IMR-90 (cell line): ENCODE data around the gene OR5T1. TPM values are rescaled to one million over a fixed set of nuclear protein-coding genes. Genes with fewer than 3 reads are reported as not detected.

Experiments used
- ATAC-seq: fragments of 200-7000 bp; cut with Tn5 transposase; 2 replicates; pipeline ENCODE4 v1.9.1; 2020; ENCODE audit warnings: low read depth, mild to moderate bottlenecking, moderate library complexity
- Bru-seq: library from RNA; stranded (reverse); fragments of 400-500 nt; gene quantifications from one replicate; lab custom pipeline; 2021; lab: Mats Ljungman, UMichigan
- BruChase-seq, 2 experiments: library from RNA; stranded (reverse); fragments of 400-500 nt; gene quantifications; one replicate each; lab custom pipeline; 2021; lab: Mats Ljungman, UMichigan
- BruUV-seq: library from RNA; stranded (reverse); fragments of 400-500 nt; replicated peaks from 2 replicates; lab custom pipeline; 2021; lab: Mats Ljungman, UMichigan
- CTCF ChIA-PET: fragments of 300-600 bp; formaldehyde crosslinking; extraction: SDS; loops from one replicate; lab custom pipeline; 2021; ENCODE audit warnings: antibody characterized with exemption; lab: Yijun Ruan, JAX
- POLR2A ChIA-PET: fragments of 300-600 bp; sonication (Branson Sonifier 250); formaldehyde crosslinking; loops from one replicate; lab custom pipeline; 2022; ENCODE audit warnings: antibody characterized with exemption; ENCODE audit not compliant: unreplicated experiment; lab: Charles Lee
- DNase-seq: peaks from one replicate; pipeline ENCODE4 v3.0.0; 2013
- H2AFZ ChIP-seq: replicated peaks from 2 replicates; pipeline ENCODE3; 2013; ENCODE audit warnings: low read length, mild to moderate bottlenecking; ENCODE audit not compliant: poor library complexity
- H2AK5ac ChIP-seq: 2 replicates; pipeline ENCODE4 v1.6.1; 2013; ENCODE audit warnings: low read depth, low read length, inconsistent platforms
- H2AK9ac ChIP-seq: replicated peaks from 2 replicates; pipeline ENCODE3; 2013; ENCODE audit warnings: mild to moderate bottlenecking, low read depth, low read length, moderate library complexity; ENCODE audit not compliant: poor library complexity
- H2BK120ac ChIP-seq: 2 replicates; pipeline ENCODE4 v1.6.1; 2013; ENCODE audit warnings: low read depth, low read length, inconsistent platforms
- H2BK15ac ChIP-seq: 3 replicates; pipeline ENCODE4 v1.6.1; 2013; ENCODE audit warnings: low read depth, low read length, inconsistent platforms
- H2BK20ac ChIP-seq: 2 replicates; pipeline ENCODE4 v1.6.1; 2013; ENCODE audit warnings: low read depth, mild to moderate bottlenecking, inconsistent platforms, low read length, moderate library complexity
- H2BK5ac ChIP-seq: 2 replicates; pipeline ENCODE4 v1.6.1; 2013; ENCODE audit warnings: mild to moderate bottlenecking, low read depth, low read length, inconsistent platforms; ENCODE audit not compliant: poor library complexity, severe bottlenecking
- H3K14ac ChIP-seq: replicated peaks from 2 replicates; pipeline ENCODE4 v1.6.1; 2013; ENCODE audit warnings: low read depth, low read length, inconsistent platforms
- H3K18ac ChIP-seq: 2 replicates; pipeline ENCODE4 v1.6.1; 2013; ENCODE audit warnings: low read depth, low read length, control low read depth
- H3K23ac ChIP-seq: 2 replicates; pipeline ENCODE4 v1.6.1; 2013; ENCODE audit warnings: low read depth, low read length, inconsistent platforms
- H3K27ac ChIP-seq: 2 replicates; pipeline ENCODE4 v1.5.1; 2013; ENCODE audit warnings: mild to moderate bottlenecking, control low read depth, low read length; ENCODE audit not compliant: insufficient read depth
- H3K27me3 ChIP-seq: 2 replicates; pipeline ENCODE4 v1.6.1; 2013; ENCODE audit warnings: low read length; ENCODE audit not compliant: control insufficient read depth, insufficient read depth
- H3K36me3 ChIP-seq: 2 replicates; pipeline ENCODE4 v1.6.1; 2013; ENCODE audit warnings: low read length, mixed read lengths; ENCODE audit not compliant: control insufficient read depth, insufficient read depth
- H3K4ac ChIP-seq: 2 replicates; pipeline ENCODE4 v1.6.1; 2013; ENCODE audit warnings: low read depth, low read length, inconsistent platforms
- H3K4me1 ChIP-seq: 2 replicates; pipeline ENCODE4 v1.6.1; 2013; ENCODE audit warnings: low read length, mixed read lengths; ENCODE audit not compliant: control insufficient read depth, insufficient read depth
- H3K4me2 ChIP-seq: 2 replicates; pipeline ENCODE4 v1.6.1; 2013; ENCODE audit warnings: low read depth, mild to moderate bottlenecking, control low read depth, low read length, moderate library complexity
- H3K4me3 ChIP-seq: 2 replicates; pipeline ENCODE4 v1.5.1; 2013; ENCODE audit warnings: low read depth, mild to moderate bottlenecking, control low read depth, low read length, moderate library complexity; ENCODE audit not compliant: insufficient read depth
- H3K56ac ChIP-seq: 2 replicates; pipeline ENCODE4 v1.6.1; 2013; ENCODE audit warnings: low read length, inconsistent platforms; ENCODE audit not compliant: insufficient read depth; ENCODE audit errors: extremely low read depth
- H3K79me1 ChIP-seq, 2 experiments: 2 replicates each; pipeline ENCODE4 v1.6.1; 2013; ENCODE audit warnings: low read length in 2 of 2, inconsistent platforms in 1 of 2, low read depth in 1 of 2
- H3K9ac ChIP-seq: 2 replicates; pipeline ENCODE4 v1.6.1; 2013; ENCODE audit warnings: low read depth, low read length, control low read depth
- H3K9me1 ChIP-seq: 2 replicates; pipeline ENCODE4 v1.6.1; 2013; ENCODE audit warnings: low read length, inconsistent platforms; ENCODE audit not compliant: insufficient read depth
- H3K9me3 ChIP-seq: 2 replicates; pipeline ENCODE4 v1.6.1; 2013; ENCODE audit warnings: low read length; ENCODE audit not compliant: control insufficient read depth, insufficient read depth
- H4K20me1 ChIP-seq: 2 replicates; pipeline ENCODE4 v1.6.1; 2013; ENCODE audit warnings: low read length, inconsistent platforms; ENCODE audit not compliant: insufficient read depth
- H4K5ac ChIP-seq: 2 replicates; pipeline ENCODE4 v1.6.1; 2013; ENCODE audit warnings: mild to moderate bottlenecking, low read depth, low read length, control low read depth
- H4K8ac ChIP-seq, 2 experiments: 2 replicates each; pipeline ENCODE4 v1.6.1; 2013; ENCODE audit warnings: low read depth in 2 of 2, low read length in 2 of 2, control low read depth in 1 of 2, inconsistent platforms in 1 of 2
- H4K91ac ChIP-seq: 2 replicates; pipeline ENCODE4 v1.6.1; 2013; ENCODE audit warnings: low read depth, low read length, inconsistent platforms; ENCODE audit not compliant: insufficient read depth
- CEBPB ChIP-seq: IDR thresholded peaks from 2 replicates; pipeline ENCODE4 v1.6.1; 2012; ENCODE audit warnings: low read depth, low read length, improper control_type of control experiment
- CHD1 ChIP-seq: IDR thresholded peaks from 2 replicates; pipeline ENCODE4 v1.6.1; 2012; ENCODE audit warnings: low read depth, low read length, improper control_type of control experiment
- POLR2A ChIP-seq: IDR thresholded peaks from 2 replicates; pipeline ENCODE4 v1.6.1; 2012; ENCODE audit warnings: mild to moderate bottlenecking, low read depth, low read length
- RCOR1 ChIP-seq: IDR thresholded peaks from 2 replicates; pipeline ENCODE4 v1.6.1; 2012; ENCODE audit warnings: mild to moderate bottlenecking, low read length, improper control_type of control experiment; ENCODE audit not compliant: insufficient replicate concordance
- RFX5 ChIP-seq: IDR thresholded peaks from 2 replicates; pipeline ENCODE4 v1.8.0; 2012; ENCODE audit warnings: low read depth, mild to moderate bottlenecking, low read length, moderate library complexity
- USF2 ChIP-seq: fragments of 150-350 bp; IDR thresholded peaks from 2 replicates; pipeline ENCODE4 v1.6.1; 2017; ENCODE audit warnings: mild to moderate bottlenecking, antibody characterized with exemption, low read length, low read depth
- dilution Hi-C: fragments of 300-500 bp; cut with HindIII; formaldehyde crosslinking; loops from one replicate; pipeline ENCODE4 v1.14.3; 2018; ENCODE audit warnings: low sequenced_read_pairs; ENCODE audit not compliant: unreplicated experiment
- in situ Hi-C: fragments of 300-500 bp; cut with MboI; formaldehyde crosslinking; loops from 3 replicates; pipeline ENCODE4 v1.14.3; 2019; ENCODE audit warnings: low sequenced_read_pairs, inconsistent platforms, mixed read lengths
- intact Hi-C: fragments of 100-400 bp; cut with micrococcal nuclease; formaldehyde crosslinking; loops from 2 replicates; pipeline ENCODE4 v1.10.0; 2022
- long read RNA-seq: library from polyadenylated mRNA; unstranded; transcript quantifications from one replicate; pipeline ENCODE4 v2.0.0, GENCODE V29; 2021; ENCODE audit not compliant: unreplicated experiment
- polyA plus RNA-seq, 3 experiments: library from polyadenylated mRNA; depleted of rRNA; stranded (reverse); fragments of >200 nt; gene quantifications; 2 replicates each; pipeline ENCODE4 v1.2.3, GENCODE V29; 2012; ENCODE audit warnings: low replicate concordance in 1 of 3
- total RNA-seq: library from RNA; depleted of rRNA; stranded (reverse); fragments of >200 nt; gene quantifications from 2 replicates; pipeline ENCODE4 v1.2.3, GENCODE V29; 2012; rRNA removed

Gene OR5T1
- total RNA-seq (not detected in 2 replicates), polyA plus RNA-seq (2012; rRNA removed) (not detected in 2 replicates), Bru-seq, nascent RNA (not detected), BruChase-seq, experiment 1, labeled RNA remaining after a 6-hour chase (not detected), BruChase-seq, experiment 2, labeled RNA remaining after a 2-hour chase (not detected)
- polyA plus RNA-seq (2012; cell fraction: cytosol; rRNA removed) = not detected in 2 replicates
- not detected in 2 replicates for polyA plus RNA-seq (2012; cell fraction: nucleus; rRNA removed; ENCODE audit: low replicate concordance)
- long read RNA-seq, partial matches to known transcripts = 0 of 1 reads
- long read RNA-seq, other reads (novel, unspliced or antisense) = 1 of 1 reads

DNA sequence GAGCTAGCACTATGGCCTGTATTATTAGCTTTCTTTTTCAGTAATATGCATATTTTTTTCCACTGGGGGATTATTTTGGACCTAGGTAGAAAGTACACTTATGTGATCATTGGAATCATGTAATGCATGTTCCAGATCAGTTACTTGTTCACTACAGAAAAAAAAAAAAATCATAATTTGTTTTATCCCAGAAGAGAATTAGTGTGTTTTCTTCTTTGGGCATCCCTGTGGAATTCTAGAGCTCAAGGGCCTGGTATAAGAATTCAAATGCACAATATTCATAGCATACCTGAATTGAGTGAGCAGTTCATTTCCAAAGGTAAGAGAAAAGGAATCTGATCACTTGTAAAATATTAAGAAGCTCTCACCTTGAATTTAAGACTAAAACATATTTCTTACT is at the start of gene OR5T1:
TSS of gene OR5T1 (plus strand) at position 301 of the 400 bp plus-strand sequence. CDS start 1,485 bp downstream, outside the sequence.
- Histone ChIP-seq H4K5ac (no peak within 1 kb of the TSS), H3K36me3 (no peaks in the 10 kb centered on the region), H3K4me2 (no peak within 1 kb of the TSS), H3K27ac (no peak within 1 kb of the TSS), H3K9me1 (no peaks in the 10 kb centered on the region), H4K91ac (no peak within 1 kb of the TSS), H3K79me1 (no peaks in the 10 kb centered on the region), H3K9me3 (peaks cover 5% of the 10 kb centered on the region; the same call in 1 of the 2 replicates), H4K20me1 (no peaks in the 10 kb centered on the region), H2BK15ac (no peak within 1 kb of the TSS), H3K18ac (no peak within 1 kb of the TSS), H3K23ac (no peak within 1 kb of the TSS), H2BK20ac (no peak within 1 kb of the TSS), H3K4me3 (no peak within 1 kb of the TSS), H3K9ac (no peak within 1 kb of the TSS), H2AK9ac (no peak within 1 kb of the TSS), H2BK120ac (no peak within 1 kb of the TSS), H3K56ac (no peak within 1 kb of the TSS), H2AFZ (no peak within 1 kb of the TSS), H3K4me1 (no peaks in the 10 kb centered on the region), H4K8ac (no peak within 1 kb of the TSS), H3K27me3 (no peaks in the 10 kb centered on the region), H2BK5ac (no peak within 1 kb of the TSS), H3K4ac (no peak within 1 kb of the TSS), H3K14ac (no peak within 1 kb of the TSS), H2AK5ac (no peak within 1 kb of the TSS)
- POLR2A ChIA-PET = no interaction called here
- intact Hi-C loops = no loop called here
- DNase-seq = no peak
- no TSS peak for BruUV-seq
- dilution Hi-C loops = no loop called here
- CTCF ChIA-PET = no interaction called here
- TF ChIP-seq RFX5 (no peak), RCOR1 (no peak), CHD1 (no peak), USF2 (no peak), CEBPB (no peak), POLR2A (no peak)
- no peak for ATAC-seq
- in situ Hi-C loops = no loop called here
